Left renal pelvis (tissue), 4 donors: Measurements from ENCODE around the gene SMC1A. TPM values are rescaled to one million over a fixed set of nuclear protein-coding genes. Genes with fewer than 3 reads are reported as not detected.

Source experiments
- DNase-seq, 4 donors: peaks; one replicate each; pipeline ENCODE4 v3.0.0-alpha.2; 2013; ENCODE audit warnings: low read depth in 4 of 4, low spot score in 3 of 4
- polyA plus RNA-seq, 4 donors: library from polyadenylated mRNA; unstranded; fragments of 120-200 nt; gene quantifications; one replicate each; pipeline ENCODE4 v1.2.1, GENCODE V29; 2013; ENCODE audit not compliant: insufficient read length in 4 of 4

Gene SMC1A
- polyA plus RNA-seq, 4 donors = 85.5 to 115 (median 104) TPM

DNA sequence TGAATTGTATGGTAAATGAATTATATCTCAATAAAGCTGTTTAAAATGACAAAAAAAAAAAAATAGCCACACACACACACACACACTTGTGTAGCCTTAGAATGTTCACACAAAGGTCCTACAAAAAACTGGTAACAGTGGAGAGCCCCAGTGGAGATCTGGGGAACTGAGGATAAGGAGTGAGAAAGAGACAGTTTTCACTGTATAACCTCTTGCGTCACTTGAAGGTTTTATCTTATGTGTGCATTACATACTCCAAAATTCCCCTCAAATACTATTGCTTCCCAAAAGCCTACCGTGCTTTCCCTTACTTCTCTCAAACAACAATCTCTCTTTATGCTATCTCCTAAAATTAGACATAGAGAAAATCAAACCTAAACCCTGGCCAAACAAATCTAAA is 67.8 kb downstream of the SMC1A start:
- no peak for DNase-seq

DNA sequence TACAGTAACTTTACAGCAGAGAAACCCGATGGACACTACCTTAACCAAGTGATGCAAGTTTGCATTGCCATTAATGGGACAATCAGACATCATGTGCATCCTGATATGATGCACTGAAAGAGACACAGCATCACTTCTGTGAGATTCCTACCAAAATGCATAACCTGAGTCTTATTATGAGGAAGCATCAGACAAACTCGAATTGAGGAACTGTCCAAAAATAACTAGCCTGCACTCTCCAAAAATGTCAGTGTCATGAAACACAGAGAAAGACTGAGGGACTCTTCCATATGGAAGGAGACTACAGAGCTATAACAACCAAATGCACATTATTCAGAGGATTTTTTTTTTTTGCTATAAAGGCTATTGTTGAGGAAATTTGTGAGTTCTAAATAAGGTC is 74.5 kb downstream of the SMC1A start:
- no peak for DNase-seq

DNA sequence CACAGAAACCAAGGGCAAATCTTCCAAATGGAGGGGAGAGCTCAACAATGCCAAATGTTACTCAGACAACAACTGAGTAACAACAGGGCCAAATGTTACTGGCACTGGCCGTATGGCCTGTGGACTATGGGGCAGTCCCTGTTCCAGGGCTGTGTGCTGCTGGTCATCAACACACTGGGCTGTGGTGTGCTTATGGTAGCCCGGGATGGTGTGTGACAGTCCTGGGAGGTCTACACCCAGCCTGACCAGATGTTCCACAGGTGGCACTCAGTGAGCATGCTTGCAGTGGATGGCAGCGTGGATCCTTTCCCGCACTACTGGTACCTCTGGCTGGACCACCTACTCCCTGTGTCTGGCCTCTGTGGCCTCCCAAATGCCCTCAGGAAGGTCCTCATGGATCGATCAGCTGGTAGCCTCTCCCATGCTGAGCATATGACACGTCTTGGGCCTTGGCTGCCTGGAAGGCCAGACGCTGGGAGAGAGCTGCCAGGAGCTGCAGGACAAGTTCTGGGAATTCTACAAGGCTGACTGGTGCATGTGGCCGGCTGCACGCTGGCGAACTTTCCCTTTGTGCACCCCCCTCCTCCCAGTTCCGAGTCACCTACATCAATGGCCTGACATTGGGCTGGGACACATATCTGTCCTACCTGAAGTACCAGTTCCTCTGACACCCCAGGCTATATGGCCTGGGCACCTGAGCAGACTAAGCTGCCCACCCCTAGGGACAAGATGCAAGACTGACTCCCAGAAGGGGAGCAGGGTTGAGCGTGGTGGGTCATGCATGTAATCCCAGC is 81.4 kb downstream of the SMC1A start:
- no peak for DNase-seq

DNA sequence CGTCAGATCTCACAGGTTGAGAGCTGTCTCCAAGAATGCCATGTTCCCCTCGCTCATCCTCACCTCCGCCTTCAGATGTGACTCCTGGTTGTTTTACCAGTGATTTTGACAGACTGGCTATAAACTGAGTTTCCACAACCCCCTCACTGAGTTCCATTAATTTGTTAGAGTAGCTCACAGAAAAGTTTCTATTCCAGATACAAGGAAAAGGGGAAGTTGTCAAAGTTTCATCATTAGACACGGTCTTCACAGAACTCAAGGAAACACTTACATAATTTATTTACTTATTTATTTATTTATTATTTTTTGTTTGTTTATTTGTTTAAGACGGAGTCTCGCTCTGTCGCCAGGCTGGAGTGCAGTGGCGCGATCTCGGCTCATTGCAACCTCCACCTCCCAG is 85.4 kb downstream of the SMC1A start:
- no peak for DNase-seq

DNA sequence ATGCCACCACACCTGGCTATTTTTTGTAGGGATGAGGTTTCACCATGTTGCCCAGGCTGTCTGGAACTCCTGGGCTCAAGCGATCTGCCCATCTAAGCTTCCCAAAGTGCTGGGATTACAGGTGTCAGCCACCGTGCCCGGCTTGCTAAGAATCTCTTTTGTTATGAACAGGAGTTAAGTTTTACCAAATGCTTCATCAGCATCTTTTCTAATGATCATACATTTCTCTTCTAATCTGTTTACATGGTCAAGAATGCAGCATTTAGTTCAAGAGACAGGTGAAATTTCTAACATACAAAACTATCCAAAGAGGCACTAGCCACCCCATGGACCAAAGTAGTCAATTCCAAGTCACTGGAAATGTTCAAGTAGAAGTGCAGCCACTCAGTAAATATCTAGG is 88.6 kb downstream of the SMC1A start:
- DNase-seq = no peak

DNA sequence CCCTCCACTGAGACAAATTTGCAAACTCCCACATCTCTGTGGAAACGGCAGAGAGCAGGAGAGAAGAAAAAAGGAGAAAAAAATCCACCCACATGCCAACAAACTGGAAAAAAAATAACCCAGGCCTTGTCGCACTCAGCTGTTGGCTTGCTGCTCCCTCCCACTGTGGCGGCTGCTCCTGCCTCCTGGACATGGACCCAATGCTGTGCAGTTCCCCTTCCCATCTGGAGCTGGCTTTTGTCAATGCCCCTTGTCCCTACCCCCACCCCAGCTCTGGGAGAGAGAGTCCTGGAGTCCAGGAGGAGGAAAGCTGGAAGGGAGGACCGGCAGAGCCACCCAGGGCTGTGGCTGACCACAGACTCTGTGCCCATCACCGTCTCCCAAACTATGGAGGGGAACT is 90.2 kb downstream of the SMC1A start:
- no peak for DNase-seq

- DNase-seq = no peak
Observed at GRCh38 chrX:53330331-53330730, 92.1 kb downstream of the SMC1A start.

DNA sequence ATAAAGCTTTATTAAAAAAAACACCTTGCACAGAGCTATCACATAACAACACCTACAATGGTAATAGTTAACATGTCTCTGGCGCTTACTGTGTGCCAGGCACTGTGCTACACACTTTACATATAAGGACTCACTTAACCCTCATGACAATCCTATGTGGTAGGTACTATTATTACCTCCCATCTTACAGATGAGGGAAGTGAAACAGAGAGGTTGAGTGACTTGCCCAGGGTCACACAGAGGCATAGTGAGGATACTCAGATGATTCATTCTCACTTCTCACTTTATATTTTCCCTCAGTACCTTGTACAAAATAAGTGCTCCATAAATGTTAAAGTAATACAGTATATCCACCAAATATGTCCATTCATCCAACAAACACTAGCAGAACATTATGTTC is 97.7 kb downstream of the SMC1A start:
- DNase-seq = no peak

Other genes starting within 250 kb of the SMC1A start
- 10 to 100 TPM; 61.3 to 76.7 (median 70.7) TPM for gene KDM5C, start 197.4 kb downstream of the SMC1A start, polyA plus RNA-seq
- gene IQSEC2, start 141.1 kb downstream of the SMC1A start, polyA plus RNA-seq = 10 to 100 TPM; 12.3 to 18.4 (median 13.7) TPM
- 1 to 10 TPM; 1.4 to 4.7 (median 3.7) TPM for gene RIBC1, start 219 bp upstream of the SMC1A start, polyA plus RNA-seq
- gene HSD17B10, start 11.7 kb upstream of the SMC1A start, polyA plus RNA-seq = 100 to 1,000 TPM in 2 of 4 donors, 10 to 100 TPM in 2; 67.8 to 115 (median 100) TPM